Tibial artery (tissue), 4 donors: ENCODE data around the gene TRMT44.

Experiments used
- DNase-seq, 2 donors: peaks; one replicate each; pipeline ENCODE4 v3.0.0-alpha.2; 2019
- H3K27ac ChIP-seq, 2 donors: fragments of 200-600 bp; sonication (generic) in 1 of 2; 1 replicate in 1 of 2; 2 replicates in 1 of 2; pipeline ENCODE4 v1.5.1; 2018 to 2019; ENCODE audit warnings: mild to moderate bottlenecking in 1 of 2
- H3K27me3 ChIP-seq, 2 donors: fragments of 200-600 bp; sonication (generic) in 1 of 2; one replicate each; pipeline versions ENCODE4 v1.5.1 to v1.6.0; 2016 to 2019
- H3K36me3 ChIP-seq, 3 donors: fragments of 200-600 bp; sonication (generic) in 2 of 3; one replicate each; pipeline ENCODE4 v1.5.1; 2016 to 2019; ENCODE audit warnings: mild to moderate bottlenecking in 2 of 3
- H3K4me1 ChIP-seq, 4 donors: fragments of 200-600 bp; sonication (generic) in 2 of 4; 1 replicate in 3 of 4; 2 replicates in 1 of 4; pipeline ENCODE4 v1.5.1; 2016 to 2019
- H3K4me3 ChIP-seq, 2 donors: fragments of 200-600 bp; sonication (generic) in 1 of 2; 1 replicate in 1 of 2; 2 replicates in 1 of 2; pipeline ENCODE4 v1.5.1; 2018 to 2019; ENCODE audit warnings: mild to moderate bottlenecking in 2 of 2
- H3K9me3 ChIP-seq, 3 donors: fragments of 200-600 bp; sonication (generic) in 1 of 3; one replicate each; pipeline ENCODE4 v1.5.1; 2016 to 2019
- intact Hi-C: fragments of 100-400 bp; cut with DNase I; formaldehyde crosslinking; loops from one replicate; pipeline ENCODE4 v1.15.0; 2023; ENCODE audit warnings: low total_unique reads
- TF ChIP-seq, protein P1 (sequence below), 2 experiments: fragments of 200-600 bp in 1 of 2; fragments of 450-650 bp in 1 of 2; IDR thresholded peaks; one replicate each; pipeline ENCODE4 v1.5.1; 2017 to 2019; ENCODE audit warnings: antibody characterized with exemption in 2 of 2, mild to moderate bottlenecking in 1 of 2, moderate library complexity in 1 of 2

Gene TRMT44, protein sequence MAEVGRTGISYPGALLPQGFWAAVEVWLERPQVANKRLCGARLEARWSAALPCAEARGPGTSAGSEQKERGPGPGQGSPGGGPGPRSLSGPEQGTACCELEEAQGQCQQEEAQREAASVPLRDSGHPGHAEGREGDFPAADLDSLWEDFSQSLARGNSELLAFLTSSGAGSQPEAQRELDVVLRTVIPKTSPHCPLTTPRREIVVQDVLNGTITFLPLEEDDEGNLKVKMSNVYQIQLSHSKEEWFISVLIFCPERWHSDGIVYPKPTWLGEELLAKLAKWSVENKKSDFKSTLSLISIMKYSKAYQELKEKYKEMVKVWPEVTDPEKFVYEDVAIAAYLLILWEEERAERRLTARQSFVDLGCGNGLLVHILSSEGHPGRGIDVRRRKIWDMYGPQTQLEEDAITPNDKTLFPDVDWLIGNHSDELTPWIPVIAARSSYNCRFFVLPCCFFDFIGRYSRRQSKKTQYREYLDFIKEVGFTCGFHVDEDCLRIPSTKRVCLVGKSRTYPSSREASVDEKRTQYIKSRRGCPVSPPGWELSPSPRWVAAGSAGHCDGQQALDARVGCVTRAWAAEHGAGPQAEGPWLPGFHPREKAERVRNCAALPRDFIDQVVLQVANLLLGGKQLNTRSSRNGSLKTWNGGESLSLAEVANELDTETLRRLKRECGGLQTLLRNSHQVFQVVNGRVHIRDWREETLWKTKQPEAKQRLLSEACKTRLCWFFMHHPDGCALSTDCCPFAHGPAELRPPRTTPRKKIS

DNA sequence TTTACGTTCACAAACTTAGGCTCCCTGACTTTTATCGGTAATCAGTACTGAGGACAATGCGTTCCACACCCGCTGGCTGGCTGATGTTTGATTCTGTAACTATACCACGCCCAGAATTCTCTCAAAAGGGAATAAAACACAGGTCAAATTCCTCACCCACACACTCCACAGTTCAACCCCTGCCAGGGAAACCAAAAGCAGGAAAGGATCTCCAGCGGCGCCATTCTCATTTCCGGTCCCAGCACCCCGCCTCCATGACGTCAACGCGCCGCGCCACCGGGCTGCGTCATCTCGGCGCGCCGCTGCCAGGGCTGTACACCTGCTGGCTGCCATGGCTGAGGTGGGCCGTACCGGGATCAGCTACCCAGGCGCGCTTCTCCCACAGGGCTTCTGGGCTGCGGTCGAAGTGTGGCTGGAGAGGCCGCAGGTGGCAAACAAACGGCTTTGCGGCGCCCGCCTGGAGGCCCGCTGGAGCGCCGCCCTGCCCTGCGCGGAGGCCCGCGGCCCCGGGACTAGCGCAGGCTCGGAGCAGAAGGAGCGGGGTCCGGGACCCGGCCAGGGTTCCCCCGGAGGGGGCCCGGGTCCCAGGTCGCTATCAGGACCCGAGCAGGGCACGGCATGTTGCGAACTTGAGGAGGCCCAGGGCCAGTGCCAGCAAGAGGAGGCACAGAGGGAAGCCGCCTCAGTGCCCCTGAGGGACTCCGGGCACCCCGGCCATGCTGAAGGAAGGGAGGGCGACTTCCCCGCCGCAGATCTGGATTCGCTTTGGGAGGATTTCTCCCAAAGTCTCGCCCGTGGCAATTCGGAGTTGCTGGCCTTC, at the start of gene TRMT44, which contains the start of gene ACOX3:
Gene TRMT44, plus strand, starts transcription at position 286 of the 820 bp plus-strand sequence. Its CDS starts 46 bp downstream, at position 332.
Gene ACOX3, minus strand, starts transcription at position 232 of the 820 bp plus-strand sequence. CDS start 24,202 bp downstream, outside the sequence.
- H3K4me3 ChIP-seq: peak within 1 kb of the TSS; percentile 94 to 97
- intact Hi-C loops: no loop called here
- peak within 1 kb of the TSS; percentile 83 to 87 for H3K27ac ChIP-seq
- no peaks in the 10 kb centered on the region for H3K9me3 ChIP-seq
- H3K4me1 ChIP-seq: peaks cover 0 to 46% (median 39%) of the 10 kb centered on the region in 4 donors
- H3K36me3 ChIP-seq: no peaks in the 10 kb centered on the region
- TF ChIP-seq, protein P1, sequence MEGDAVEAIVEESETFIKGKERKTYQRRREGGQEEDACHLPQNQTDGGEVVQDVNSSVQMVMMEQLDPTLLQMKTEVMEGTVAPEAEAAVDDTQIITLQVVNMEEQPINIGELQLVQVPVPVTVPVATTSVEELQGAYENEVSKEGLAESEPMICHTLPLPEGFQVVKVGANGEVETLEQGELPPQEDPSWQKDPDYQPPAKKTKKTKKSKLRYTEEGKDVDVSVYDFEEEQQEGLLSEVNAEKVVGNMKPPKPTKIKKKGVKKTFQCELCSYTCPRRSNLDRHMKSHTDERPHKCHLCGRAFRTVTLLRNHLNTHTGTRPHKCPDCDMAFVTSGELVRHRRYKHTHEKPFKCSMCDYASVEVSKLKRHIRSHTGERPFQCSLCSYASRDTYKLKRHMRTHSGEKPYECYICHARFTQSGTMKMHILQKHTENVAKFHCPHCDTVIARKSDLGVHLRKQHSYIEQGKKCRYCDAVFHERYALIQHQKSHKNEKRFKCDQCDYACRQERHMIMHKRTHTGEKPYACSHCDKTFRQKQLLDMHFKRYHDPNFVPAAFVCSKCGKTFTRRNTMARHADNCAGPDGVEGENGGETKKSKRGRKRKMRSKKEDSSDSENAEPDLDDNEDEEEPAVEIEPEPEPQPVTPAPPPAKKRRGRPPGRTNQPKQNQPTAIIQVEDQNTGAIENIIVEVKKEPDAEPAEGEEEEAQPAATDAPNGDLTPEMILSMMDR (IDR thresholded peaks at IDR 0.05): no peak
- no peaks in the 10 kb centered on the region for H3K27me3 ChIP-seq
- DNase-seq: peak; percentile 91 to 95

DNA sequence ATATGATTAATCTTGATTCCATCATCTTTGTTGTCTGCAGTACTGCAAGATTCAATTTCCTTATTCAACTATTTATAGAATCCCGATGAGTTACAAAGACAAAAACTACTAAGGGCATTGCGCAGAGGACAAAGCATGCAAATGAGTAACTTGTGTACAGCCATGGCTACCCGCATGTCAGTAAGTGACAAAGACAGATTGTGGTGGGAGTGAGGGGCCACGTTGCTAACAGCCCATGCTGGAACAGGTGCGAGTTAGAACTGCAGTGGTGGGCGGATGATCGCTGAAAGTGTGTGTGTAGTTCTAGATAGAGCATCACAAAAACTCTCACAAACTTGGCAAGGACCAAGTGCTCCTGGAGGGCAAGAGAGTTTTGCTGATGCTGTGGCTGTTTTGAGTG, 49.5 kb upstream of the TRMT44 start:
- peaks cover 0 to 23% (median 0%) of the 10 kb centered on the region in 4 donors for H3K4me1 ChIP-seq
- TF ChIP-seq, protein P1 (IDR thresholded peaks at IDR 0.05): no peak
- no peaks in the 10 kb centered on the region for H3K9me3 ChIP-seq
- no peak overlapping the region for H3K27ac ChIP-seq
- H3K36me3 ChIP-seq: peaks cover 45 to 95% (median 79%) of the 10 kb centered on the region in 3 donors
- no peaks in the 10 kb centered on the region for H3K27me3 ChIP-seq
- no peak for DNase-seq
- no peak overlapping the region for H3K4me3 ChIP-seq
- intact Hi-C loops: no loop called here

DNA sequence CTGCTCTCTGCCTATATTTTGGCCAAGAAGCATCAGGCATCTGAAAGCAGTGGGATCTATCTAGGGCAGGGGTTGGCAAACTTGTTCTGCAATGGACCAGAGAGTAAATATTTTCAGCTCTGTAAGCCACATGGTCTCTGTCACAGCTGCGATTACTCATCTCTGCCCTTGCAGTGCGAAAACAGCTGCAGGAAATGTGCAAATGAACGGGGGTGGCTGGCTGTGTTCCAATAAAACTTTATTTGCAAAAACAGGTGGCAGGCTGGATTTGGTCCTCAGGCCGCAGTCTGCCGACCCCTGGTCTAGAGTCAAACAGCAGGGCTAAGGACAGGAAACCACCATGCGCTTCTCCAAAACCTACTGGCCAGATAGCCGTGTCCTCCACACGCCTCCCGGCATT, 48.6 kb upstream of the TRMT44 start:
- peaks cover 0 to 23% (median 0%) of the 10 kb centered on the region in 4 donors for H3K4me1 ChIP-seq
- H3K4me3 ChIP-seq: no peak overlapping the region
- H3K27ac ChIP-seq: peak overlapping the region; percentile 3 to 57
- peaks cover 37 to 95% (median 78%) of the 10 kb centered on the region in 3 donors for H3K36me3 ChIP-seq
- H3K27me3 ChIP-seq: no peaks in the 10 kb centered on the region
- TF ChIP-seq, protein P1 (IDR thresholded peaks at IDR 0.05): no peak
- intact Hi-C loops: no loop called here
- peak in 1 of 2 donors; percentile 47 for DNase-seq
- H3K9me3 ChIP-seq: no peaks in the 10 kb centered on the region

DNA sequence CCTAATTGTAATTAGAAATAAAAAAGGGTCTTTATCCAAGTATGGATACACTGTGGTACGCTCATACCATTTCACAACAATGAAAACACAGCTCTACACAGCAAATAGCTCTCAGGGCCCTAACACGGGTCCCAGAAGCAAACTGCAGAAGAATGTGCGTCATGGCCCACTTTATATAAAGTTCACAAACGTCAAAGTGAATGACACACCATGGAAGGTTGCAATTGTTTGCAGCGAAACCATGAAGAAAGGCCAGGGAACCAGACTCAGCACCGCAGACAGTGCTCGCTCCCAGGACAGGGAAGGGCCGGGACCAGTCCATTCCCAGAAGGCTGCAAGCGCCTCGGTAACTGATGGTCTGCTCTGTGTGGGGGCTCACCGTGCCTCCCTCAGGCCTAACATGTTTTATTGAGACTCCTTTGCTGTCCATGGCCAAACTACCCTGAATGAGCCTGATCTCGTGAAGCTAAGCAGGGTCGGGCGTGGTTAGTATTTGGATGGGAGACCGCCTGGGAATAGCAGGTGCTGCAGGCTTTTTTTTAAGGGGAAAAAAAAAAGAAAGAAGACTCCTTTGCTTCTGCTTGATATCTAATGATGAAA, 47.9 kb upstream of the TRMT44 start:
- no peaks in the 10 kb centered on the region for H3K9me3 ChIP-seq
- DNase-seq: no peak
- no peak overlapping the region for H3K4me3 ChIP-seq
- H3K27ac ChIP-seq: peak overlapping the region; percentile 3 to 57
- intact Hi-C loops: no loop called here
- H3K36me3 ChIP-seq: peaks cover 36 to 94% (median 78%) of the 10 kb centered on the region in 3 donors
- TF ChIP-seq, protein P1 (IDR thresholded peaks at IDR 0.05): no peak
- peaks cover 0 to 23% (median 0%) of the 10 kb centered on the region in 4 donors for H3K4me1 ChIP-seq
- H3K27me3 ChIP-seq: no peaks in the 10 kb centered on the region
